GM12878 (cell line): Measurements from ENCODE around the gene CEP170B. TPM values are rescaled to one million over a fixed set of nuclear protein-coding genes. Genes with fewer than 3 reads are reported as not detected.

ENCODE experiments used
- ATAC-seq: fragments of 200-7000 bp; cut with Tn5 transposase; 3 replicates; pipeline ENCODE4 v1.9.1; 2020; ENCODE audit warnings: mild to moderate bottlenecking, moderate library complexity
- BruUV-seq: library from RNA; stranded (reverse); fragments of 400-500 nt; replicated peaks from 2 replicates; lab custom pipeline; 2021; lab: Mats Ljungman, UMichigan
- CTCF ChIA-PET: fragments of 300-600 bp; sonication (Branson Sonifier 250); formaldehyde crosslinking; extraction: SDS; loops from one replicate; lab custom pipeline; 2021; ENCODE audit warnings: inconsistent platforms; lab: Yijun Ruan, JAX
- POLR2A ChIA-PET: fragments of 350-600 bp; formaldehyde crosslinking; extraction: SDS; loops from one replicate; lab custom pipeline; 2021; ENCODE audit warnings: inconsistent platforms; lab: Charles Lee
- RAD21 ChIA-PET: fragments of 300-600 bp; sonication (Branson Sonifier 250); formaldehyde crosslinking; loops from one replicate; lab custom pipeline; 2023; ENCODE audit warnings: antibody characterized with exemption; ENCODE audit not compliant: unreplicated experiment; lab: Charles Lee
- SMC1A ChIA-PET: fragments of 300-600 bp; sonication (Branson Sonifier 250); formaldehyde crosslinking; loops from one replicate; lab custom pipeline; 2023; ENCODE audit not compliant: unreplicated experiment, uncharacterized antibody; lab: Charles Lee
- DNase-seq: peaks from one replicate; pipeline ENCODE4 v3.0.0-alpha.2; 2011; ENCODE audit warnings: low read depth, low spot score
- FAIRE-seq: peaks from 3 replicates; lab custom pipeline; 2011; peaks lifted over from hg19 to GRCh38; lab: Jason Lieb, UNC
- H2AFZ ChIP-seq: 2 replicates; pipeline ENCODE4 v1.6.0; 2011; ENCODE audit warnings: low read depth, low read length, control low read depth; ENCODE audit not compliant: control insufficient read depth
- H3K27ac ChIP-seq: 2 replicates; pipeline ENCODE4 v1.5.1; 2011; ENCODE audit warnings: control low read depth; ENCODE audit not compliant: control insufficient read depth, insufficient read depth
- H3K27me3 ChIP-seq, 2 experiments: replicated peaks in 1 of 2; 2 replicates each; pipeline versions ENCODE4 v1.6.0 to v1.6.1; 2011; ENCODE audit warnings: low read length in 1 of 2; ENCODE audit not compliant: control insufficient read depth in 2 of 2, insufficient read depth in 2 of 2
- H3K36me3 ChIP-seq, 2 experiments: 2 replicates each; pipeline ENCODE4 v1.5.1; 2011; ENCODE audit warnings: low read length in 1 of 2; ENCODE audit not compliant: control insufficient read depth in 2 of 2, insufficient read depth in 2 of 2
- H3K4me1 ChIP-seq: 2 replicates; pipeline ENCODE4 v1.6.1; 2011; ENCODE audit warnings: mild to moderate bottlenecking, low read length, moderate library complexity, mixed read lengths; ENCODE audit not compliant: control insufficient read depth, insufficient read depth
- H3K4me2 ChIP-seq: 2 replicates; pipeline ENCODE4 v1.6.0; 2011; ENCODE audit warnings: control low read depth; ENCODE audit not compliant: control insufficient read depth, insufficient read depth
- H3K4me3 ChIP-seq: fragments of 200-600 bp; sonication (generic); 2 replicates; pipeline ENCODE4 v1.5.1; 2016
- H3K79me2 ChIP-seq: 2 replicates; pipeline ENCODE4 v1.6.0; 2011; ENCODE audit warnings: low read length; ENCODE audit not compliant: control insufficient read depth, insufficient read depth
- H3K9ac ChIP-seq: 2 replicates; pipeline ENCODE4 v1.8.0; 2011; ENCODE audit warnings: low read length, control low read depth, mixed read lengths; ENCODE audit not compliant: control insufficient read depth, insufficient read depth
- H3K9me3 ChIP-seq: replicated peaks from 3 replicates; pipeline ENCODE4 v1.5.1; 2011; ENCODE audit warnings: mild to moderate bottlenecking, low read length; ENCODE audit not compliant: control insufficient read depth, insufficient read depth
- H4K20me1 ChIP-seq: 2 replicates; pipeline ENCODE4 v1.6.0; 2011; ENCODE audit not compliant: control insufficient read depth, insufficient read depth
- CTCF ChIP-seq, 3 experiments: IDR thresholded peaks in 2 of 3; conservative IDR thresholded peaks in 1 of 3; 2 replicates each; pipeline ENCODE4 v1.5.1; 2011; ENCODE audit warnings: low read depth in 3 of 3, low read length in 3 of 3, mild to moderate bottlenecking in 3 of 3, control low read depth in 2 of 3, moderate library complexity in 2 of 3, inconsistent platforms in 1 of 3, mixed read lengths in 1 of 3; ENCODE audit not compliant: control insufficient read depth in 2 of 3, insufficient read depth in 1 of 3; ENCODE audit errors: extremely low read depth in 1 of 3
- KAT2A ChIP-seq: conservative IDR thresholded peaks from 2 replicates; pipeline ENCODE4 v1.6.1; 2011; ENCODE audit warnings: low read depth, low read length; ENCODE audit not compliant: control insufficient read depth
- MYB ChIP-seq: fragments of 150-350 bp; IDR thresholded peaks from 2 replicates; pipeline ENCODE4 v1.6.1; 2014; ENCODE audit warnings: mild to moderate bottlenecking, low read depth, low read length, borderline replicate concordance
- POU2F2 ChIP-seq: IDR thresholded peaks from 3 replicates; pipeline ENCODE4 v1.6.1; 2011; ENCODE audit warnings: low read depth, mild to moderate bottlenecking, low read length, borderline replicate concordance
- WGBS: methylation state at CpG from one replicate; pipeline ENCODE4 v1.1.6; 2016; ENCODE audit warnings: low lambda C conversion rate; ENCODE audit not compliant: insufficient replicate concordance, insufficient coverage; ENCODE audit errors: missing lambda C conversion rate; 5-methylcytosine and 5-hydroxymethylcytosine counted together
- in situ Hi-C: fragments of 300-500 bp; cut with MboI; formaldehyde crosslinking; loops from 9 replicates; pipeline ENCODE4 v1.14.3; 2018; ENCODE audit warnings: mixed read lengths
- intact Hi-C: fragments of 100-400 bp; cut with micrococcal nuclease; formaldehyde crosslinking; loops from one replicate; pipeline ENCODE4 v1.14.2; 2022; ENCODE audit not compliant: unreplicated experiment
- polyA plus RNA-seq, 11 experiments: library from polyadenylated mRNA; depleted of rRNA in 4 of 11; unstranded in 6 of 11; stranded (reverse) in 5 of 11; fragments of >200 nt; fragmentation: Nextera tagmentation in 4 of 11; fragmentation: Illumina TruSeq in 1 of 11; extraction: Ambion mirVana in 4 of 11; extraction: Trizol in 1 of 11; gene quantifications; 1 replicate in 1 of 11; 2 replicates in 10 of 11; pipeline versions ENCODE4 v1.2.1 to v1.2.3, GENCODE V29; 2011 to 2016; ENCODE audit warnings: inconsistent platforms in 2 of 11, missing spikeins in 2 of 11, low read depth in 1 of 11
- total RNA-seq, 4 experiments: library from RNA; depleted of rRNA in 3 of 4; stranded (reverse); fragments of >200 nt in 3 of 4; fragmentation: Illumina TruSeq in 1 of 4; extraction: Trizol in 1 of 4; gene quantifications; 2 replicates each; pipeline versions ENCODE4 v1.2.1 to v1.2.3, GENCODE V29; 2013 to 2021
- TF ChIP-seq, protein P1 (sequence below): fragments of 450-650 bp; IDR thresholded peaks from 2 replicates; pipeline ENCODE4 v1.6.1; 2016; ENCODE audit warnings: mild to moderate bottlenecking
- TF ChIP-seq, protein P2 (sequence below): fragments of 450-650 bp; IDR thresholded peaks from 2 replicates; pipeline ENCODE4 v1.6.1; 2017; ENCODE audit warnings: antibody characterized with exemption, mild to moderate bottlenecking, moderate library complexity

The CEP170B gene
- total and polyA plus RNA-seq, 10 of the 15 experiments (the other 5 are each of a cell fraction or from before 2014, with no cell fraction given), result 0.01 to 0.44 (median 0.05) TPM; not detected in 4

GRCh38 chr14:104841730-104842129 is 23.3 kb upstream of the CEP170B start:
- WGBS, result 18% methylated on average over 1 of the region's 1 CpG
- intact Hi-C loops, result no loop called here

More at GRCh38 chr14:104841730-104842129, 23.3 kb upstream of the CEP170B start:
- Histone ChIP-seq H3K4me2 (no peak overlapping the region), H3K4me1 (no peaks in the 10 kb centered on the region), H4K20me1 (no peaks in the 10 kb centered on the region; the same call in none of the 2 replicates), H3K27ac (no peak overlapping the region), H3K36me3 (no peaks in the 10 kb centered on the region), H3K27me3 (peaks cover 8 to 11% of the 10 kb centered on the region in 2 experiments), H2AFZ (no peak overlapping the region), H3K79me2 (no peaks in the 10 kb centered on the region), H3K9ac (no peak overlapping the region), H3K9me3 (no peaks in the 10 kb centered on the region), H3K4me3 (no peak overlapping the region)
- in situ Hi-C loops, result no loop called here
- POLR2A ChIA-PET, result no interaction called here
- CTCF ChIA-PET, result no interaction called here
- SMC1A ChIA-PET, result no interaction called here
- DNase-seq, result no peak
- no peak for ATAC-seq
- RAD21 ChIA-PET, result no interaction called here
- no peak for FAIRE-seq
- BruUV-seq, result no TSS peak
- TF ChIP-seq, protein P1, sequence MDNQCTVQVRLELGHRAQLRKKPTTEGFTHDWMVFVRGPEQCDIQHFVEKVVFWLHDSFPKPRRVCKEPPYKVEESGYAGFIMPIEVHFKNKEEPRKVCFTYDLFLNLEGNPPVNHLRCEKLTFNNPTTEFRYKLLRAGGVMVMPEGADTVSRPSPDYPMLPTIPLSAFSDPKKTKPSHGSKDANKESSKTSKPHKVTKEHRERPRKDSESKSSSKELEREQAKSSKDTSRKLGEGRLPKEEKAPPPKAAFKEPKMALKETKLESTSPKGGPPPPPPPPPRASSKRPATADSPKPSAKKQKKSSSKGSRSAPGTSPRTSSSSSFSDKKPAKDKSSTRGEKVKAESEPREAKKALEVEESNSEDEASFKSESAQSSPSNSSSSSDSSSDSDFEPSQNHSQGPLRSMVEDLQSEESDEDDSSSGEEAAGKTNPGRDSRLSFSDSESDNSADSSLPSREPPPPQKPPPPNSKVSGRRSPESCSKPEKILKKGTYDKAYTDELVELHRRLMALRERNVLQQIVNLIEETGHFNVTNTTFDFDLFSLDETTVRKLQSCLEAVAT, result no peak
- TF ChIP-seq, protein P2, sequence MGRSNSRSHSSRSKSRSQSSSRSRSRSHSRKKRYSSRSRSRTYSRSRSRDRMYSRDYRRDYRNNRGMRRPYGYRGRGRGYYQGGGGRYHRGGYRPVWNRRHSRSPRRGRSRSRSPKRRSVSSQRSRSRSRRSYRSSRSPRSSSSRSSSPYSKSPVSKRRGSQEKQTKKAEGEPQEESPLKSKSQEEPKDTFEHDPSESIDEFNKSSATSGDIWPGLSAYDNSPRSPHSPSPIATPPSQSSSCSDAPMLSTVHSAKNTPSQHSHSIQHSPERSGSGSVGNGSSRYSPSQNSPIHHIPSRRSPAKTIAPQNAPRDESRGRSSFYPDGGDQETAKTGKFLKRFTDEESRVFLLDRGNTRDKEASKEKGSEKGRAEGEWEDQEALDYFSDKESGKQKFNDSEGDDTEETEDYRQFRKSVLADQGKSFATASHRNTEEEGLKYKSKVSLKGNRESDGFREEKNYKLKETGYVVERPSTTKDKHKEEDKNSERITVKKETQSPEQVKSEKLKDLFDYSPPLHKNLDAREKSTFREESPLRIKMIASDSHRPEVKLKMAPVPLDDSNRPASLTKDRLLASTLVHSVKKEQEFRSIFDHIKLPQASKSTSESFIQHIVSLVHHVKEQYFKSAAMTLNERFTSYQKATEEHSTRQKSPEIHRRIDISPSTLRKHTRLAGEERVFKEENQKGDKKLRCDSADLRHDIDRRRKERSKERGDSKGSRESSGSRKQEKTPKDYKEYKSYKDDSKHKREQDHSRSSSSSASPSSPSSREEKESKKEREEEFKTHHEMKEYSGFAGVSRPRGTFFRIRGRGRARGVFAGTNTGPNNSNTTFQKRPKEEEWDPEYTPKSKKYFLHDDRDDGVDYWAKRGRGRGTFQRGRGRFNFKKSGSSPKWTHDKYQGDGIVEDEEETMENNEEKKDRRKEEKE, result no peak
- no peak for TF ChIP-seq CTCF (IDR thresholded peaks at IDR 0.05 in 2 of 3, conservative IDR thresholded peaks at IDR 0.05 in 1 of 3; ENCODE audit: control insufficient read depth in 2 of 3, extremely low read depth in 1 of 3, insufficient read depth in 1 of 3, low read depth in 3 of 3, low read length in 3 of 3)
- no peak for TF ChIP-seq POU2F2
- no peak for TF ChIP-seq MYB
- no peak for TF ChIP-seq KAT2A
- TF ChIP-seq, all 136 proteins: peak for 0
